Fibroblast of lung (primary cell): ENCODE results near the gene TJP3.

Source experiments
- CTCF ChIP-seq, 2 donors: IDR thresholded peaks in 1 of 2; conservative IDR thresholded peaks in 1 of 2; 1 replicate in 1 of 2; 2 replicates in 1 of 2; pipeline ENCODE4 v1.5.1; 2011 to 2012; ENCODE audit warnings: low read length in 2 of 2, control low read depth in 1 of 2, inconsistent platforms in 1 of 2, low read depth in 1 of 2, mild to moderate bottlenecking in 1 of 2
- EZH2 ChIP-seq: IDR thresholded peaks from 2 replicates; pipeline ENCODE4 v1.5.1; 2012; ENCODE audit warnings: low read length, control low read depth, mild to moderate bottlenecking; ENCODE audit errors: missing control alignments

- no peak for TF ChIP-seq CTCF (conservative IDR thresholded peaks at IDR 0.05 in 1 of 2, IDR thresholded peaks at IDR 0.05 in 1 of 2; ENCODE audit: low read depth in 1 of 2, low read length in 2 of 2)
- no peak for TF ChIP-seq EZH2
Observed at GRCh38 chr19:3684817-3685410, 23.3 kb upstream of the TJP3 start.
